Sigmoid colon (tissue), 7 donors: ENCODE data around the gene NEO1. TPM values are rescaled to one million over a fixed set of nuclear protein-coding genes. Genes with fewer than 3 reads are reported as not detected.
"Not testable (repeated sequence)": the region's sequence is repeated elsewhere in the genome, so short reads cannot be mapped to it uniquely, and the experiment has no call there.

ENCODE experiments used
- DNase-seq: peaks from one replicate; pipeline ENCODE4 v3.0.0-alpha.2; 2019
- H3K27ac ChIP-seq, 4 donors: fragments of 200-600 bp; sonication (generic); one replicate each; pipeline ENCODE4 v1.5.1; 2016 to 2019; ENCODE audit warnings: mild to moderate bottlenecking in 1 of 4
- H3K27me3 ChIP-seq, 3 donors: fragments of 200-600 bp; sonication (generic); one replicate each; pipeline ENCODE4 v1.5.1; 2019; ENCODE audit warnings: mild to moderate bottlenecking in 1 of 3
- H3K36me3 ChIP-seq, 4 donors: fragments of 200-600 bp; sonication (generic); one replicate each; pipeline ENCODE4 v1.5.1; 2016 to 2019
- H3K4me1 ChIP-seq, 4 donors: fragments of 200-600 bp; sonication (generic); one replicate each; pipeline ENCODE4 v1.5.1; 2017 to 2019
- H3K4me3 ChIP-seq, 4 donors: fragments of 200-600 bp; sonication (generic); one replicate each; pipeline ENCODE4 v1.5.1; 2017 to 2019; ENCODE audit warnings: mild to moderate bottlenecking in 2 of 4, moderate library complexity in 1 of 4
- H3K9me3 ChIP-seq, 4 donors: fragments of 200-600 bp in 3 of 4; sonication (generic) in 3 of 4; one replicate each; pipeline versions ENCODE4 v1.5.1 to v1.6.1; 2013 to 2019
- CTCF ChIP-seq, 4 experiments: fragments of 450-650 bp in 3 of 4; fragments of 200-600 bp in 1 of 4; IDR thresholded peaks; one replicate each; pipeline ENCODE4 v1.5.1; 2016 to 2019; ENCODE audit warnings: antibody characterized with exemption in 4 of 4, mild to moderate bottlenecking in 3 of 4, moderate library complexity in 2 of 4
- EP300 ChIP-seq, 4 donors: sonication (generic); formaldehyde crosslinking; IDR thresholded peaks; one replicate each; pipeline ENCODE4 v1.6.1; 2017; ENCODE audit warnings: antibody characterized with exemption in 4 of 4
- POLR2A ChIP-seq, 2 donors: fragments of 450-650 bp; IDR thresholded peaks; one replicate each; pipeline ENCODE4 v1.6.1; 2016; ENCODE audit warnings: antibody characterized with exemption in 2 of 2, mild to moderate bottlenecking in 2 of 2, moderate library complexity in 2 of 2
- POLR2AphosphoS5 ChIP-seq, 4 donors: sonication (generic); formaldehyde crosslinking; IDR thresholded peaks; one replicate each; pipeline ENCODE4 v1.6.1; 2017; ENCODE audit warnings: antibody characterized with exemption in 4 of 4
- WGBS, 2 donors: extraction: QIAGEN DNeasy Blood & Tissue Kit; methylation state at CpG; one replicate each; pipeline ENCODE4 v1.1.7; 2013; 5-methylcytosine and 5-hydroxymethylcytosine counted together
- intact Hi-C: fragments of 100-400 bp; cut with DNase I; formaldehyde crosslinking; loops from one replicate; pipeline ENCODE4 v1.15.1; 2023
- polyA plus RNA-seq, 3 donors: library from polyadenylated mRNA; stranded (reverse); fragments of 200-250 nt; gene quantifications; one replicate each; pipeline ENCODE4 v1.2.3, GENCODE V29; 2013
- total RNA-seq, 4 donors: library from RNA; depleted of rRNA; stranded (reverse); fragments of >200 nt; gene quantifications; one replicate each; pipeline ENCODE4 v1.1.0, GENCODE V29; 2016
- donor health status: healthy with polysubstance abuse.
- donor health status: Bipolar disorder and iron deficiency.
- donor health status: healthy.

NEO1 gene
- total and polyA plus RNA-seq, 7 donors = 9.0 to 56.5 (median 26.8) TPM

GRCh38 chr15:73195166-73195565 is 142.9 kb downstream of the NEO1 start:
- TF ChIP-seq POLR2AphosphoS5 (IDR thresholded peaks at IDR 0.05) (no peak), POLR2A (IDR thresholded peaks at IDR 0.05) (no peak), CTCF (IDR thresholded peaks at IDR 0.05) (no peak), EP300 (IDR thresholded peaks at IDR 0.05) (no peak)
- Histone ChIP-seq H3K4me3 (no peak overlapping the region), H3K27ac (no peak overlapping the region), H3K36me3 (no peaks in the 10 kb centered on the region), H3K27me3 (no peaks in the 10 kb centered on the region), H3K9me3 (no peaks in the 10 kb centered on the region), H3K4me1 (peaks cover 0 to 3% (median 0%) of the 10 kb centered on the region in 4 donors)
- no peak for DNase-seq
- intact Hi-C loops = no loop called here
- 97 to 100% methylated on average over 1 of the region's 1 CpG for WGBS, 2 donors

GRCh38 chr15:73196113-73196512 is 143.8 kb downstream of the NEO1 start:
- WGBS, 2 donors = 7 to 12% methylated on average over 2 of the region's 2 CpGs
- no peaks in the 10 kb centered on the region for H3K27me3 ChIP-seq
- H3K4me3 ChIP-seq = no peak overlapping the region
- DNase-seq = no peak
- no peak overlapping the region for H3K27ac ChIP-seq
- no peaks in the 10 kb centered on the region for H3K36me3 ChIP-seq
- no peak for TF ChIP-seq EP300 (IDR thresholded peaks at IDR 0.05)
- no peak for TF ChIP-seq CTCF (IDR thresholded peaks at IDR 0.05)
- no peaks in the 10 kb centered on the region for H3K9me3 ChIP-seq
- intact Hi-C loops = no loop called here
- no peaks in the 10 kb centered on the region for H3K4me1 ChIP-seq

- no peak for TF ChIP-seq POLR2AphosphoS5 (IDR thresholded peaks at IDR 0.05)
- TF ChIP-seq CTCF (IDR thresholded peaks at IDR 0.05) = no peak
- no peak for TF ChIP-seq EP300 (IDR thresholded peaks at IDR 0.05)
- TF ChIP-seq POLR2A (IDR thresholded peaks at IDR 0.05) = no peak
- Histone ChIP-seq H3K9me3 (no peaks in the 10 kb centered on the region), H3K4me3 (no peak overlapping the region), H3K36me3 (peaks cover 0 to 8% (median 0%) of the 10 kb centered on the region in 4 donors), H3K27me3 (no peaks in the 10 kb centered on the region), H3K27ac (no peak overlapping the region), H3K4me1 (no peaks in the 10 kb centered on the region)
- intact Hi-C loops = no loop called here
- no peak for DNase-seq
- WGBS, 2 donors = 95% methylated on average over 2 of the region's 2 CpGs
These were observed 148.1 kb downstream of the NEO1 start for GRCh38 chr15:73200339-73200738.

GRCh38 chr15:73210630-73211029 is 158.4 kb downstream of the NEO1 start:
- Histone ChIP-seq H3K27ac (no peak overlapping the region), H3K36me3 (no peaks in the 10 kb centered on the region), H3K27me3 (no peaks in the 10 kb centered on the region), H3K4me3 (no peak overlapping the region), H3K9me3 (no peaks in the 10 kb centered on the region), H3K4me1 (no peaks in the 10 kb centered on the region)
- DNase-seq = no peak
- intact Hi-C loops = no loop called here
- no peak for TF ChIP-seq POLR2AphosphoS5 (IDR thresholded peaks at IDR 0.05)
- TF ChIP-seq EP300 (IDR thresholded peaks at IDR 0.05) = no peak
- no peak for TF ChIP-seq POLR2A (IDR thresholded peaks at IDR 0.05)
- no peak for TF ChIP-seq CTCF (IDR thresholded peaks at IDR 0.05)
- 75 to 85% methylated on average over 2 of the region's 2 CpGs for WGBS, 2 donors

- H3K36me3 ChIP-seq = no peaks in the 10 kb centered on the region
- DNase-seq = no peak
- 46 to 53% methylated on average over 1 of the region's 1 CpG for WGBS, 2 donors
- intact Hi-C loops = no loop called here
- no peak overlapping the region for H3K4me3 ChIP-seq
- no peaks in the 10 kb centered on the region for H3K9me3 ChIP-seq
- no peak overlapping the region for H3K27ac ChIP-seq
- TF ChIP-seq POLR2A (IDR thresholded peaks at IDR 0.05) = no peak
- TF ChIP-seq POLR2AphosphoS5 (IDR thresholded peaks at IDR 0.05) = no peak
- TF ChIP-seq EP300 (IDR thresholded peaks at IDR 0.05) = no peak
- no peak for TF ChIP-seq CTCF (IDR thresholded peaks at IDR 0.05)
- H3K4me1 ChIP-seq = no peaks in the 10 kb centered on the region
- H3K27me3 ChIP-seq = no peaks in the 10 kb centered on the region
These were observed 160.2 kb downstream of the NEO1 start for GRCh38 chr15:73212424-73212823.

GRCh38 chr15:73221450-73221849 is 169.2 kb downstream of the NEO1 start:
- H3K9me3 ChIP-seq, H3K27me3 ChIP-seq, H3K27ac ChIP-seq, H3K4me3 ChIP-seq, H3K4me1 ChIP-seq, intact Hi-C loops, H3K36me3 ChIP-seq, DNase-seq: not testable (repeated sequence)
- WGBS, 2 donors = 79 to 90% methylated on average over 11 of the region's 11 CpGs
